ENCODE data around the gene SH2D3C. TPM values are rescaled to one million over a fixed set of nuclear protein-coding genes. Genes with fewer than 3 reads are reported as not detected.

The SH2D3C gene
- total and polyA plus RNA-seq, 2 donors = 18.2 to 25.1 TPM

- peaks cover 0 to 6% of the 10 kb centered on the region in 2 donors for H3K4me1 ChIP-seq (ENCODE audit: control insufficient read depth in 2 of 2, insufficient read depth in 2 of 2, low read length in 2 of 2)
- peaks cover 61 to 70% of the 10 kb centered on the region in 2 donors for H3K36me3 ChIP-seq (ENCODE audit: control insufficient read depth in 2 of 2, insufficient read depth in 2 of 2, low read length in 1 of 2)
- no peak overlapping the region for H3K4me3 ChIP-seq (ENCODE audit: low read length in 2 of 2)
- WGBS = 88% methylated on average over 57 of the region's 57 CpGs
- H3K27me3 ChIP-seq (ENCODE audit: control insufficient read depth in 2 of 2, insufficient read depth in 1 of 2, low read length in 1 of 2) = no peaks in the 10 kb centered on the region
- H3K27ac ChIP-seq (ENCODE audit: low read depth in 1 of 2, low read length in 1 of 2) = no peak overlapping the region
- DNase-seq (ENCODE audit: low read depth in 6 of 9, low spot score in 9 of 9) = no peak
- peaks cover 0 to 4% of the 10 kb centered on the region in 2 donors for H3K9me3 ChIP-seq (ENCODE audit: control insufficient read depth in 2 of 2, insufficient read depth in 1 of 2, low read length in 1 of 2)
Observed at GRCh38 chr9:127809540-127810377, 31.3 kb upstream of the SH2D3C start.

GRCh38 chr9:127809002-127809539, 30.6 kb upstream of the SH2D3C start:
- DNase-seq (ENCODE audit: low read depth in 6 of 9, low spot score in 9 of 9) = no peak
- H3K27me3 ChIP-seq (ENCODE audit: control insufficient read depth in 2 of 2, insufficient read depth in 1 of 2, low read length in 1 of 2) = no peaks in the 10 kb centered on the region
- H3K36me3 ChIP-seq (ENCODE audit: control insufficient read depth in 2 of 2, insufficient read depth in 2 of 2, low read length in 1 of 2) = peaks cover 56 to 66% of the 10 kb centered on the region in 2 donors
- H3K27ac ChIP-seq (ENCODE audit: low read depth in 1 of 2, low read length in 1 of 2) = no peak overlapping the region
- no peak overlapping the region for H3K4me3 ChIP-seq (ENCODE audit: low read length in 2 of 2)
- 91% methylated on average over 9 of the region's 9 CpGs for WGBS
- H3K4me1 ChIP-seq (ENCODE audit: control insufficient read depth in 2 of 2, insufficient read depth in 2 of 2, low read length in 2 of 2) = peaks cover 2 to 10% of the 10 kb centered on the region in 2 donors
- peaks cover 0 to 4% of the 10 kb centered on the region in 2 donors for H3K9me3 ChIP-seq (ENCODE audit: control insufficient read depth in 2 of 2, insufficient read depth in 1 of 2, low read length in 1 of 2)

- no peaks in the 10 kb centered on the region for H3K27me3 ChIP-seq (ENCODE audit: control insufficient read depth in 2 of 2, insufficient read depth in 1 of 2, low read length in 1 of 2)
- peaks cover 8 to 16% of the 10 kb centered on the region in 2 donors for H3K4me1 ChIP-seq (ENCODE audit: control insufficient read depth in 2 of 2, insufficient read depth in 2 of 2, low read length in 2 of 2)
- H3K36me3 ChIP-seq (ENCODE audit: control insufficient read depth in 2 of 2, insufficient read depth in 2 of 2, low read length in 1 of 2) = peaks cover 50 to 60% of the 10 kb centered on the region in 2 donors
- no peak for DNase-seq (ENCODE audit: low read depth in 6 of 9, low spot score in 9 of 9)
- no peak overlapping the region for H3K4me3 ChIP-seq (ENCODE audit: low read length in 2 of 2)
- no peak overlapping the region for H3K27ac ChIP-seq (ENCODE audit: low read depth in 1 of 2, low read length in 1 of 2)
- 82% methylated on average over 17 of the region's 17 CpGs for WGBS
- H3K9me3 ChIP-seq (ENCODE audit: control insufficient read depth in 2 of 2, insufficient read depth in 1 of 2, low read length in 1 of 2) = peaks cover 0 to 2% of the 10 kb centered on the region in 2 donors
Observed at GRCh38 chr9:127808347-127809001, 30.0 kb upstream of the SH2D3C start.

GRCh38 chr9:127806871-127807270, 28.4 kb upstream of the SH2D3C start:
- no peak for DNase-seq (ENCODE audit: low read depth in 6 of 9, low spot score in 9 of 9)
- no peak overlapping the region for H3K27ac ChIP-seq (ENCODE audit: low read depth in 1 of 2, low read length in 1 of 2)

GRCh38 chr9:127805620-127806019, 27.2 kb upstream of the SH2D3C start:
- Histone ChIP-seq H3K27ac (ENCODE audit: low read depth in 1 of 2, low read length in 1 of 2) (no peak overlapping the region), H3K4me1 (ENCODE audit: control insufficient read depth in 2 of 2, insufficient read depth in 2 of 2, low read length in 2 of 2) (peaks cover 20 to 23% of the 10 kb centered on the region in 2 donors)
- WGBS = 95% methylated on average over 8 of the region's 8 CpGs

More at GRCh38 chr9:127806871-127807270, 28.4 kb upstream of the SH2D3C start:
- H3K27me3 ChIP-seq (ENCODE audit: control insufficient read depth in 2 of 2, insufficient read depth in 1 of 2, low read length in 1 of 2) = no peaks in the 10 kb centered on the region
- no peaks in the 10 kb centered on the region for H3K9me3 ChIP-seq (ENCODE audit: control insufficient read depth in 2 of 2, insufficient read depth in 1 of 2, low read length in 1 of 2)
- H3K36me3 ChIP-seq (ENCODE audit: control insufficient read depth in 2 of 2, insufficient read depth in 2 of 2, low read length in 1 of 2) = peaks cover 34 to 49% of the 10 kb centered on the region in 2 donors
- peaks cover 18 to 23% of the 10 kb centered on the region in 2 donors for H3K4me1 ChIP-seq (ENCODE audit: control insufficient read depth in 2 of 2, insufficient read depth in 2 of 2, low read length in 2 of 2)
- 96% methylated on average over 14 of the region's 14 CpGs for WGBS
- no peak overlapping the region for H3K4me3 ChIP-seq (ENCODE audit: low read length in 2 of 2)

GRCh38 chr9:127803507-127804352, 25.3 kb upstream of the SH2D3C start:
- Histone ChIP-seq H3K9me3 (ENCODE audit: control insufficient read depth in 2 of 2, insufficient read depth in 1 of 2, low read length in 1 of 2) (no peaks in the 10 kb centered on the region), H3K4me3 (ENCODE audit: low read length in 2 of 2) (peak overlapping the region; percentile 74 to 91), H3K27me3 (ENCODE audit: control insufficient read depth in 2 of 2, insufficient read depth in 1 of 2, low read length in 1 of 2) (no peaks in the 10 kb centered on the region), H3K36me3 (ENCODE audit: control insufficient read depth in 2 of 2, insufficient read depth in 2 of 2, low read length in 1 of 2) (peaks cover 18 to 26% of the 10 kb centered on the region in 2 donors), H3K27ac (ENCODE audit: low read depth in 1 of 2, low read length in 1 of 2) (peak overlapping the region; percentile 83 to 91), H3K4me1 (ENCODE audit: control insufficient read depth in 2 of 2, insufficient read depth in 2 of 2, low read length in 2 of 2) (peaks cover 18 to 20% of the 10 kb centered on the region in 2 donors)
- no peak for DNase-seq (ENCODE audit: low read depth in 6 of 9, low spot score in 9 of 9)
- 47% methylated on average over 18 of the region's 18 CpGs for WGBS

More at GRCh38 chr9:127805620-127806019, 27.2 kb upstream of the SH2D3C start:
- H3K9me3 ChIP-seq (ENCODE audit: control insufficient read depth in 2 of 2, insufficient read depth in 1 of 2, low read length in 1 of 2) = no peaks in the 10 kb centered on the region
- H3K36me3 ChIP-seq (ENCODE audit: control insufficient read depth in 2 of 2, insufficient read depth in 2 of 2, low read length in 1 of 2) = peaks cover 29 to 40% of the 10 kb centered on the region in 2 donors
- no peaks in the 10 kb centered on the region for H3K27me3 ChIP-seq (ENCODE audit: control insufficient read depth in 2 of 2, insufficient read depth in 1 of 2, low read length in 1 of 2)
- DNase-seq (ENCODE audit: low read depth in 6 of 9, low spot score in 9 of 9) = no peak
- H3K4me3 ChIP-seq (ENCODE audit: low read length in 2 of 2) = no peak overlapping the region

- peaks cover 16 to 20% of the 10 kb centered on the region in 2 donors for H3K4me1 ChIP-seq (ENCODE audit: control insufficient read depth in 2 of 2, insufficient read depth in 2 of 2, low read length in 2 of 2)
- H3K4me3 ChIP-seq (ENCODE audit: low read length in 2 of 2) = peak within 1 kb of the TSS; percentile 74 to 91
- peak within 1 kb of the TSS; percentile 83 to 91 for H3K27ac ChIP-seq (ENCODE audit: low read depth in 1 of 2, low read length in 1 of 2)
- WGBS = under 1% methylated on average over 83 of the region's 83 CpGs
- H3K9me3 ChIP-seq (ENCODE audit: control insufficient read depth in 2 of 2, insufficient read depth in 1 of 2, low read length in 1 of 2) = no peaks in the 10 kb centered on the region
- H3K27me3 ChIP-seq (ENCODE audit: control insufficient read depth in 2 of 2, insufficient read depth in 1 of 2, low read length in 1 of 2) = no peaks in the 10 kb centered on the region
- DNase-seq (ENCODE audit: low read depth in 6 of 9, low spot score in 9 of 9) = peak in 6 of 9 donors; percentile 77 to 93 (median 81)
- peaks cover 11 to 18% of the 10 kb centered on the region in 2 donors for H3K36me3 ChIP-seq (ENCODE audit: control insufficient read depth in 2 of 2, insufficient read depth in 2 of 2, low read length in 1 of 2)
Observed at GRCh38 chr9:127802576-127803443, 24.3 kb upstream of the SH2D3C start, which contains the start of gene FPGS. Gene FPGS (plus strand): TSS chr9:127802882. CDS start chr9:127802925, 43 bp downstream.

Data from thymus (tissue), 11 donors.